Fibroblast of mammary gland (primary cell): ENCODE results near the gene LGALS7B.

Experiments used
- DNase-seq: peaks from one replicate; pipeline ENCODE4 v3.0.0-alpha.2; 2010; ENCODE audit warnings: low read depth
- H3K4me3 ChIP-seq: 2 replicates; pipeline ENCODE4 v1.5.1; 2011; ENCODE audit warnings: low read depth, mild to moderate bottlenecking, low read length, moderate library complexity; ENCODE audit not compliant: control insufficient read depth
- TF ChIP-seq, protein P1 (sequence below): conservative IDR thresholded peaks from 2 replicates; pipeline ENCODE4 v1.5.1; 2011; ENCODE audit warnings: low read depth, low read length, inconsistent platforms; ENCODE audit not compliant: control insufficient read depth, insufficient read depth

Gene LGALS7B

DNA sequence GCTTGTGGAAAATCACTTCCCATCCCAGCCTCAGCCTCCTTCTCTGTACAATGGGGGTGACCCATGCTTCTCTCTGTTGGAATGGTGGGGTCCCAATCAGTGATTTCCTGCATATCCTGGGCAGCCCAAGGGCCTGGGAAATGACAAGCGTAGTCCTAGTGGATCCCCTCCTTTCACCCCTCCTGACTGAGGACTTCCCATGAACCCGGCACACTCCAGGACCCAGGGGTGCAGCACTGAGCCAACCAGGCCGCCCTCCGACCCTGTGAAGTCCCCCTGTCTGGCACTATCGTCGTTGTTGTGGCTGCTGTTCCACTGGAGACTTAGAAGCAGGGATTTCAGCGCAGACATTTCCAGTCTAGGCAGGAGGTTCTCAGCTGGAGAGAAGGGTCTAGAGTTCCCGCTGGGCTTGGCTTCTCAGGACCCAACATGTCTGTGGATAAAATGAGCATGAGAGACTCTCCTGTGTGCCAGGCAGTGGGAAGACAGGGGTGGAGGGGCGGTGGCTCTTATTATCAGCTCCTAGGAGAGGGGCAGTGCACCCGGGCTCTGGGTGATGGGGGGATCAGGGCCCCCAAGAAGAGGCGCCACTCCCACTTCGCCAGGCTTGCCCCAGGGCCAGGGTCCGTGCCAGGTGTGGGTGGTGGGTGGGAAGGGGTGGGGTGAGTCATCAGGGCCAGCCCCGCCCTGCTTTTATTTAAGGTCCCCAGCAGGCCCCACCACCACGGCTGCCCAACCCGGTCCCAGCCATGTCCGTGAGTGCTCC, at the start of gene LGALS7B:
LGALS7B (plus strand) TSS at position 723 of the 766 bp plus-strand sequence; CDS start at position 750, 27 bp downstream.
- no peak within 1 kb of the TSS for H3K4me3 ChIP-seq
- DNase-seq = no peak
- TF ChIP-seq, protein P1, sequence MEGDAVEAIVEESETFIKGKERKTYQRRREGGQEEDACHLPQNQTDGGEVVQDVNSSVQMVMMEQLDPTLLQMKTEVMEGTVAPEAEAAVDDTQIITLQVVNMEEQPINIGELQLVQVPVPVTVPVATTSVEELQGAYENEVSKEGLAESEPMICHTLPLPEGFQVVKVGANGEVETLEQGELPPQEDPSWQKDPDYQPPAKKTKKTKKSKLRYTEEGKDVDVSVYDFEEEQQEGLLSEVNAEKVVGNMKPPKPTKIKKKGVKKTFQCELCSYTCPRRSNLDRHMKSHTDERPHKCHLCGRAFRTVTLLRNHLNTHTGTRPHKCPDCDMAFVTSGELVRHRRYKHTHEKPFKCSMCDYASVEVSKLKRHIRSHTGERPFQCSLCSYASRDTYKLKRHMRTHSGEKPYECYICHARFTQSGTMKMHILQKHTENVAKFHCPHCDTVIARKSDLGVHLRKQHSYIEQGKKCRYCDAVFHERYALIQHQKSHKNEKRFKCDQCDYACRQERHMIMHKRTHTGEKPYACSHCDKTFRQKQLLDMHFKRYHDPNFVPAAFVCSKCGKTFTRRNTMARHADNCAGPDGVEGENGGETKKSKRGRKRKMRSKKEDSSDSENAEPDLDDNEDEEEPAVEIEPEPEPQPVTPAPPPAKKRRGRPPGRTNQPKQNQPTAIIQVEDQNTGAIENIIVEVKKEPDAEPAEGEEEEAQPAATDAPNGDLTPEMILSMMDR = no peak

DNA sequence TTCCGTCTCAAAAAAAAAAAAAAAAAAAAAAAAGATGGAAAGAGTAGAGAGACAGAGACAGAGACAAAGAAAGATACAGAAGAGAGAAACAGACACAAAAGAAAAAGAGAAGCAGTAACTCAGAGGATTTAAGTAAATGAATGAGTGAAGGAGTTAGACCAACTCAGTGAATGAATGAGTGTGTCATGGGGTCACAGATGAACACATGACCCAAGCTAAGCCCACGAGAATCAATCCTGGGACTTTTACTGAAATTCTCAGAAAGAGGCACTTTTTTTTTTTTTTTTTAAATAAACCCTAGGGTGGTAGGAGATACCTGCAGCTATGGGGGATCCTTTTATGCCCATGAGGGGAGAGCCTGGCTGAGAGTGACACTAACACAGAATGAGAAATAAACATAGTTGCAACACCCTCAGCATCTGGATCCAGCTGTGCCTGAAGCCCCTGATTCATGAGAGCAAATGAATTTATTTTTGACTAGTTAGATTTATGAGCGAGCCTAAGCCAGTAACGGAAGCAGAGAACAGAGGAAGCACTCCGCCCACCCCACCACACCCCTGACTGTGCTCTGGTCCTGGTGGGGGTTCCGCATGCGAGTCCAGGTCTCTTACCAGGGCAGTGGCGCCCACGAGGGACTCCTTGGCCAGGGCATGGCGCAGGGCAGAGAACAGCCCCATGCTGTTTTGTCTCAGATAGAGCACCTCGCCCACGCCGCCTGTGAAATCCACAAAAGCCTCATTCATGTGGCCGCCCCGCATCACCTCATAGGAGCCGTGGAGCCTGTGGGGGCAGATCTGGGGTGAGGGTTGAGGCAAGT, 49.4 kb upstream of the LGALS7B start:
- TF ChIP-seq, protein P1 = no peak
- H3K4me3 ChIP-seq = no peak overlapping the region
- no peak for DNase-seq

DNA sequence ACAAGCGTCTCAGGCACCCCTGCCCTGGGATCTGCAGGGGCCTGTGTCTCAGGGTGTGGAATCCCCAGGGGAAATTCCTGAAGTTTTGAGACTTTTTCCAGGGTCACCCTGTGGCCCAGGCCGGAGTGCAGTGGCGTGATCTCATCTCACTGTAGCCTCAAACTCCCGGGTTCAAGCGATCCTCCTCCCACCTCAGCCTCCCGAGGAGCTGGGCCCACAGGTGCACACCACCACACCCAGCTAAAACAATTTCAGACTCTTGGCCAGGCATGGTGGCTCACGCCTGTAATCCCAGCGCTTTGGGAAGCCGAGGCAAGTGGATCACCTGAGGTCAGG, 48.8 kb upstream of the LGALS7B start:
- TF ChIP-seq, protein P1 = no peak
- no peak for DNase-seq
- no peak overlapping the region for H3K4me3 ChIP-seq

DNA sequence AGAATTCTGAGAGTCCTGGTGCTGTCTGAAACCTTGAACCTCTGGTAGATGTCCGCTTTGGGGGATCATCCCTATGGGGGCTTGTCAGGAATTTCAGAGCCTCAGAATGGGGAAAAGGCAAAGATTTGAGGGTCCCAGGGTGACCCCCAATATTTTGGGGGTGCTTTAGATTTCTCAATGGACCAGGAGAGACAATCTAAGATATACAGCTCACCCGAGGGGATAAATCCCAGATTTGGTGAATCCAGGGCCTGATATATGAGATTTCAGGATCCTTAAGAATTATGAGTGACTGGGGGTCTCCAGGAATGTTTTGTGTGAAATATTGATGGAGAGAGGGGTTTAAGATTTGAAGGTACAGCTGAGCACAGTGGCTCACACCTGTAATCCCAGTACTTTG, 48.1 kb upstream of the LGALS7B start:
- TF ChIP-seq, protein P1 = no peak
- DNase-seq = no peak
- H3K4me3 ChIP-seq = no peak overlapping the region

DNA sequence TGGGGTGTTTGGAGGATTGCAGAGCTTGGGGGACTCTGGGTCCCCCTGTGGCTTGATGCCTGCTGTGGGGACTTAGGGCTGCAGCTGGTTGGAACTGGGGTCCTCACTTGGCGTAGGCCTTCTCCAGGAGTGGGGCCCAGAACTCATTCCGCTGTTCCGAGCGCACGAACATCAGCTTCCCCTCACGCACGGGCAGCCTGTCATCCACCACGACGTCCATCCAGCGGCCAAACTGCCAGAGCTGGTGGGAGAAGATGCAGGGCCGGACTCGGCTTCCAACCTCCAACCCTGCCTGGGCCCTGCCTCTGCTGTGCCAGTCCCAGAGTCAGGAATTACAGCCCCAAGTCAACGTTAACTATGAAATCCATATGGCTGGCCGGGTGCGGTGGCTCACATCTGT, 47.3 kb upstream of the LGALS7B start:
- H3K4me3 ChIP-seq = no peak overlapping the region
- TF ChIP-seq, protein P1 = no peak
- DNase-seq = no peak

DNA sequence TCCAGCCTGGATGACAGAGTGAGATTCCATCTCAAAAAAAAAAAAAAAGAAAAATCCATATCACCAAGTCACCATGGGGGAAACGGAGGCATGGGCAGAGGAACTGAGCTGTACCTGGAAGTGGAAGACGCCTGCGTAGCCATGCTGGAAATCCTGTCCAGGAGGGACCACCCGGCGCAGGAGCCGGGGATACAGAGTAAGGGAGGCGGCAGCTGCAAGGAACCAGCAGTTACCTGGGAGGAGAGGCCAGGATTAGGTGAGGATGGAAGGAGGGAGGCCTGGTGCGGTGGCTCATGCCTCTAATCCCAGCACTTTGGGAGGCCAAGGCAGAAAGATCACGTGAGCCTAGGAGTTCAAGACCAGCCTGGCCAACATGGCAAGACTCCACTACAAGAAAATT, 46.7 kb upstream of the LGALS7B start:
- TF ChIP-seq, protein P1 = no peak
- DNase-seq = no peak
- H3K4me3 ChIP-seq = no peak overlapping the region
